ENCODE data around the gene CCDC82.

CCDC82 gene

GRCh38 chr11:96339706-96340554, 49.8 kb downstream of the CCDC82 start:
- H3K4me1 Mint-ChIP-seq = peaks cover 51% of the 10 kb centered on the region
- no peaks in the 10 kb centered on the region for H3K9me3 Mint-ChIP-seq
- H3K4me3 Mint-ChIP-seq = peak overlapping the region; percentile 99
- H3K27ac Mint-ChIP-seq = peak overlapping the region; percentile 96
- peaks cover 18% of the 10 kb centered on the region for H3K36me3 Mint-ChIP-seq
- H3K27me3 Mint-ChIP-seq = no peaks in the 10 kb centered on the region

- H3K27ac Mint-ChIP-seq = peak overlapping the region; percentile 82
- no peaks in the 10 kb centered on the region for H3K9me3 Mint-ChIP-seq
- H3K27me3 Mint-ChIP-seq = no peaks in the 10 kb centered on the region
- H3K36me3 Mint-ChIP-seq = peaks cover 20% of the 10 kb centered on the region
- peak overlapping the region; percentile 99 for H3K4me3 Mint-ChIP-seq
- H3K4me1 Mint-ChIP-seq = peaks cover 57% of the 10 kb centered on the region
Measured at GRCh38 chr11:96338910-96339705, 50.6 kb downstream of the CCDC82 start.

- Mint-ChIP-seq H3K27ac (peak overlapping the region; percentile 82), H3K36me3 (peaks cover 23% of the 10 kb centered on the region)
Measured at GRCh38 chr11:96337541-96338431, 51.9 kb downstream of the CCDC82 start.

GRCh38 chr11:96335388-96335787, 54.3 kb downstream of the CCDC82 start:
- Mint-ChIP-seq H3K27me3 (no peaks in the 10 kb centered on the region), H3K4me3 (peak overlapping the region; percentile 16), H3K27ac (peak overlapping the region; percentile 69), H3K36me3 (peaks cover 25% of the 10 kb centered on the region), H3K4me1 (peaks cover 77% of the 10 kb centered on the region), H3K9me3 (no peaks in the 10 kb centered on the region)

More at GRCh38 chr11:96337541-96338431, 51.9 kb downstream of the CCDC82 start:
- peak overlapping the region; percentile 99 for H3K4me3 Mint-ChIP-seq
- H3K9me3 Mint-ChIP-seq = no peaks in the 10 kb centered on the region
- H3K27me3 Mint-ChIP-seq = no peaks in the 10 kb centered on the region
- peaks cover 61% of the 10 kb centered on the region for H3K4me1 Mint-ChIP-seq

- peak overlapping the region; percentile 49 for H3K4me3 Mint-ChIP-seq
- no peaks in the 10 kb centered on the region for H3K9me3 Mint-ChIP-seq
- peaks cover 89% of the 10 kb centered on the region for H3K4me1 Mint-ChIP-seq
- no peaks in the 10 kb centered on the region for H3K27me3 Mint-ChIP-seq
- peak overlapping the region; percentile 43 for H3K27ac Mint-ChIP-seq
- peaks cover 28% of the 10 kb centered on the region for H3K36me3 Mint-ChIP-seq
Measured at GRCh38 chr11:96334219-96334618, 55.5 kb downstream of the CCDC82 start.

- H3K27me3 Mint-ChIP-seq = no peaks in the 10 kb centered on the region
- peak overlapping the region; percentile 34 for H3K4me3 Mint-ChIP-seq
- peaks cover 33% of the 10 kb centered on the region for H3K36me3 Mint-ChIP-seq
- no peaks in the 10 kb centered on the region for H3K9me3 Mint-ChIP-seq
- H3K4me1 Mint-ChIP-seq = peaks cover 92% of the 10 kb centered on the region
- H3K27ac Mint-ChIP-seq = peak overlapping the region; percentile 46
Measured at GRCh38 chr11:96333191-96333719, 56.5 kb downstream of the CCDC82 start.

- peak overlapping the region; percentile 34 for H3K4me3 Mint-ChIP-seq
- peaks cover 84% of the 10 kb centered on the region for H3K4me1 Mint-ChIP-seq
- H3K27ac Mint-ChIP-seq = peak overlapping the region; percentile 26
- H3K27me3 Mint-ChIP-seq = no peaks in the 10 kb centered on the region
- no peaks in the 10 kb centered on the region for H3K9me3 Mint-ChIP-seq
- H3K36me3 Mint-ChIP-seq = peaks cover 30% of the 10 kb centered on the region
Measured at GRCh38 chr11:96332126-96332771, 57.5 kb downstream of the CCDC82 start.

- Mint-ChIP-seq H3K27me3 (no peaks in the 10 kb centered on the region), H3K36me3 (peaks cover 31% of the 10 kb centered on the region)
Measured at GRCh38 chr11:96331699-96332116, 58.0 kb downstream of the CCDC82 start.

GRCh38 chr11:96330511-96330859, 59.2 kb downstream of the CCDC82 start:
- Mint-ChIP-seq H3K4me3 (no peak overlapping the region), H3K27me3 (no peaks in the 10 kb centered on the region), H3K9me3 (no peaks in the 10 kb centered on the region), H3K4me1 (peaks cover 79% of the 10 kb centered on the region), H3K36me3 (peaks cover 29% of the 10 kb centered on the region), H3K27ac (peak overlapping the region; percentile 60)

More at GRCh38 chr11:96331699-96332116, 58.0 kb downstream of the CCDC82 start:
- Mint-ChIP-seq H3K27ac (peak overlapping the region; percentile 26), H3K4me1 (peaks cover 83% of the 10 kb centered on the region), H3K9me3 (no peaks in the 10 kb centered on the region), H3K4me3 (peak overlapping the region; percentile 34)

GRCh38 chr11:96329855-96330510, 59.7 kb downstream of the CCDC82 start:
- Mint-ChIP-seq H3K27me3 (no peaks in the 10 kb centered on the region), H3K4me1 (peaks cover 79% of the 10 kb centered on the region), H3K4me3 (peak overlapping the region; percentile 26), H3K9me3 (no peaks in the 10 kb centered on the region), H3K36me3 (peaks cover 29% of the 10 kb centered on the region), H3K27ac (peak overlapping the region; percentile 90)

- H3K27ac Mint-ChIP-seq = peak overlapping the region; percentile 90
- H3K4me3 Mint-ChIP-seq = peak overlapping the region; percentile 55
- H3K36me3 Mint-ChIP-seq = peaks cover 28% of the 10 kb centered on the region
- no peaks in the 10 kb centered on the region for H3K27me3 Mint-ChIP-seq
- H3K9me3 Mint-ChIP-seq = no peaks in the 10 kb centered on the region
- H3K4me1 Mint-ChIP-seq = peaks cover 79% of the 10 kb centered on the region
Measured at GRCh38 chr11:96329419-96329818, 60.3 kb downstream of the CCDC82 start.

- Mint-ChIP-seq H3K4me1 (peaks cover 79% of the 10 kb centered on the region), H3K27me3 (no peaks in the 10 kb centered on the region), H3K27ac (peak overlapping the region; percentile 90), H3K36me3 (peaks cover 30% of the 10 kb centered on the region), H3K9me3 (no peaks in the 10 kb centered on the region), H3K4me3 (no peak overlapping the region)
Measured at GRCh38 chr11:96328395-96329010, 61.2 kb downstream of the CCDC82 start.

- H3K27ac Mint-ChIP-seq = no peak overlapping the region
- no peak overlapping the region for H3K4me3 Mint-ChIP-seq
- H3K9me3 Mint-ChIP-seq = no peaks in the 10 kb centered on the region
- no peaks in the 10 kb centered on the region for H3K27me3 Mint-ChIP-seq
- peaks cover 27% of the 10 kb centered on the region for H3K36me3 Mint-ChIP-seq
- H3K4me1 Mint-ChIP-seq = peaks cover 79% of the 10 kb centered on the region
Measured at GRCh38 chr11:96326959-96327358, 62.8 kb downstream of the CCDC82 start.

- H3K4me3 Mint-ChIP-seq = no peak overlapping the region
- peaks cover 87% of the 10 kb centered on the region for H3K4me1 Mint-ChIP-seq
- peak overlapping the region; percentile 2 for H3K27ac Mint-ChIP-seq
- H3K36me3 Mint-ChIP-seq = peaks cover 36% of the 10 kb centered on the region
- no peaks in the 10 kb centered on the region for H3K9me3 Mint-ChIP-seq
- H3K27me3 Mint-ChIP-seq = no peaks in the 10 kb centered on the region
Measured at GRCh38 chr11:96324912-96325311, 64.8 kb downstream of the CCDC82 start.

Measured in activated naive CD4-positive, alpha-beta T cell treated with anti-CD3 and anti-CD28 coated beads, Interleukin-2, amount 50 U/mL, for 24 hours (primary cell).